Right ventricle myocardium superior (tissue), 1 donor: Measurements from ENCODE around the gene TMEM184B. TPM values are rescaled to one million over a fixed set of nuclear protein-coding genes. Genes with fewer than 3 reads are reported as not detected.

Source experiments
- ATAC-seq: fragments of 200-7000 bp; cut with Tn5 transposase; one replicate; pipeline ENCODE4 v1.9.1; 2020; ENCODE audit warnings: mild to moderate bottlenecking; ENCODE audit not compliant: poor library complexity
- DNase-seq: peaks from one replicate; pipeline ENCODE4 v3.0.0-alpha.2; 2020
- intact Hi-C: fragments of 100-400 bp; cut with DNase I; formaldehyde crosslinking; loops from one replicate; pipeline ENCODE4 v1.11.2; 2022
- total RNA-seq: library from RNA; stranded (reverse); fragmentation: NEBNext Ultra II Directional; extraction: Animal tissue kit (Norgen Biotek cat#: 25700); gene quantifications from one replicate; pipeline ENCODE4 v1.2.1, GENCODE V29; 2021
- donor health status: DM: no; HTN: yes; CAD: no; lungs with severe emphysema.

The TMEM184B gene
- total RNA-seq, 1 donor from 2014 or later: 42.2 TPM

- intact Hi-C loops: no loop called here
- DNase-seq (no peak), ATAC-seq (no peak)
Observed at GRCh38 chr22:38177044-38177443, 95.8 kb downstream of the TMEM184B start.

GRCh38 chr22:38176170-38176741, 96.6 kb downstream of the TMEM184B start:
- DNase-seq: peak; percentile 87
- ATAC-seq: peak; percentile 70
- intact Hi-C loops: no loop called here

GRCh38 chr22:38175206-38176118, 97.3 kb downstream of the TMEM184B start:
- ATAC-seq: no peak
- intact Hi-C loops: no loop called here
- no peak for DNase-seq

- no peak for DNase-seq
- intact Hi-C loops: no loop called here
- ATAC-seq: no peak
Observed at GRCh38 chr22:38174626-38175025, 98.2 kb downstream of the TMEM184B start.

- ATAC-seq (no peak), DNase-seq (no peak)
- intact Hi-C loops: no loop called here
Observed at GRCh38 chr22:38173641-38173906, 99.2 kb downstream of the TMEM184B start.

- DNase-seq (peak; percentile 81), ATAC-seq (peak; percentile 68)
- intact Hi-C loops: no loop called here
Observed at GRCh38 chr22:38172832-38173640, 99.8 kb downstream of the TMEM184B start.

- ATAC-seq (no peak), DNase-seq (no peak)
- intact Hi-C loops: no loop called here
Observed at GRCh38 chr22:38171927-38172831, 100.6 kb downstream of the TMEM184B start.

GRCh38 chr22:38170469-38170868, 102.3 kb downstream of the TMEM184B start:
- ATAC-seq (no peak), DNase-seq (no peak)
- intact Hi-C loops: no loop called here

Other genes starting within 250 kb of the TMEM184B start
- gene PICK1, start 215.6 kb downstream of the TMEM184B start, total RNA-seq: 20.4 TPM
- gene SLC16A8, start 188.8 kb downstream of the TMEM184B start, total RNA-seq: not detected
- gene BAIAP2L2, start 162.3 kb downstream of the TMEM184B start, total RNA-seq: 0.24 TPM
- 12.0 TPM for gene PLA2G6, start 91.2 kb downstream of the TMEM184B start, total RNA-seq
- gene MAFF, start 71.0 kb downstream of the TMEM184B start, total RNA-seq: 4.2 TPM
- 65.7 TPM for gene CSNK1E, start 44.4 kb upstream of the TMEM184B start, total RNA-seq
- gene KCNJ4, start 182.2 kb upstream of the TMEM184B start, total RNA-seq: 16.6 TPM
- gene KDELR3, start 195.1 kb upstream of the TMEM184B start, total RNA-seq: 3.1 TPM
- gene DDX17, start 233.3 kb upstream of the TMEM184B start, total RNA-seq: 193 TPM